GM12878 (cell line): ENCODE measurements around the gene SLC39A11. TPM values are rescaled to one million over a fixed set of nuclear protein-coding genes. Genes with fewer than 3 reads are reported as not detected.

Experiments used
- ATAC-seq: fragments of 200-7000 bp; cut with Tn5 transposase; 3 replicates; pipeline ENCODE4 v1.9.1; 2020; ENCODE audit warnings: mild to moderate bottlenecking, moderate library complexity
- BruUV-seq: library from RNA; stranded (reverse); fragments of 400-500 nt; replicated peaks from 2 replicates; lab custom pipeline; 2021; lab: Mats Ljungman, UMichigan
- CTCF ChIA-PET: fragments of 300-600 bp; sonication (Branson Sonifier 250); formaldehyde crosslinking; extraction: SDS; loops from one replicate; lab custom pipeline; 2021; ENCODE audit warnings: inconsistent platforms; lab: Yijun Ruan, JAX
- POLR2A ChIA-PET: fragments of 350-600 bp; formaldehyde crosslinking; extraction: SDS; loops from one replicate; lab custom pipeline; 2021; ENCODE audit warnings: inconsistent platforms; lab: Charles Lee
- RAD21 ChIA-PET: fragments of 300-600 bp; sonication (Branson Sonifier 250); formaldehyde crosslinking; loops from one replicate; lab custom pipeline; 2023; ENCODE audit warnings: antibody characterized with exemption; ENCODE audit not compliant: unreplicated experiment; lab: Charles Lee
- SMC1A ChIA-PET: fragments of 300-600 bp; sonication (Branson Sonifier 250); formaldehyde crosslinking; loops from one replicate; lab custom pipeline; 2023; ENCODE audit not compliant: unreplicated experiment, uncharacterized antibody; lab: Charles Lee
- DNase-seq: peaks from one replicate; pipeline ENCODE4 v3.0.0-alpha.2; 2011; ENCODE audit warnings: low read depth, low spot score
- FAIRE-seq: peaks from 3 replicates; lab custom pipeline; 2011; peaks lifted over from hg19 to GRCh38; lab: Jason Lieb, UNC
- H2AFZ ChIP-seq: 2 replicates; pipeline ENCODE4 v1.6.0; 2011; ENCODE audit warnings: low read depth, low read length, control low read depth; ENCODE audit not compliant: control insufficient read depth
- H3K27ac ChIP-seq: 2 replicates; pipeline ENCODE4 v1.5.1; 2011; ENCODE audit warnings: control low read depth; ENCODE audit not compliant: control insufficient read depth, insufficient read depth
- H3K27me3 ChIP-seq, 2 experiments: replicated peaks in 1 of 2; 2 replicates each; pipeline versions ENCODE4 v1.6.0 to v1.6.1; 2011; ENCODE audit warnings: low read length in 1 of 2; ENCODE audit not compliant: control insufficient read depth in 2 of 2, insufficient read depth in 2 of 2
- H3K36me3 ChIP-seq, 2 experiments: 2 replicates each; pipeline ENCODE4 v1.5.1; 2011; ENCODE audit warnings: low read length in 1 of 2; ENCODE audit not compliant: control insufficient read depth in 2 of 2, insufficient read depth in 2 of 2
- H3K4me1 ChIP-seq: 2 replicates; pipeline ENCODE4 v1.6.1; 2011; ENCODE audit warnings: mild to moderate bottlenecking, low read length, moderate library complexity, mixed read lengths; ENCODE audit not compliant: control insufficient read depth, insufficient read depth
- H3K4me2 ChIP-seq: 2 replicates; pipeline ENCODE4 v1.6.0; 2011; ENCODE audit warnings: control low read depth; ENCODE audit not compliant: control insufficient read depth, insufficient read depth
- H3K4me3 ChIP-seq: fragments of 200-600 bp; sonication (generic); 2 replicates; pipeline ENCODE4 v1.5.1; 2016
- H3K79me2 ChIP-seq: 2 replicates; pipeline ENCODE4 v1.6.0; 2011; ENCODE audit warnings: low read length; ENCODE audit not compliant: control insufficient read depth, insufficient read depth
- H3K9ac ChIP-seq: 2 replicates; pipeline ENCODE4 v1.8.0; 2011; ENCODE audit warnings: low read length, control low read depth, mixed read lengths; ENCODE audit not compliant: control insufficient read depth, insufficient read depth
- H3K9me3 ChIP-seq: replicated peaks from 3 replicates; pipeline ENCODE4 v1.5.1; 2011; ENCODE audit warnings: mild to moderate bottlenecking, low read length; ENCODE audit not compliant: control insufficient read depth, insufficient read depth
- H4K20me1 ChIP-seq: 2 replicates; pipeline ENCODE4 v1.6.0; 2011; ENCODE audit not compliant: control insufficient read depth, insufficient read depth
- CBFB ChIP-seq: IDR thresholded peaks from 2 replicates; pipeline ENCODE4 v1.6.1; 2016; ENCODE audit warnings: antibody characterized with exemption, low read depth
- DPF2 ChIP-seq: fragments of 450-650 bp; IDR thresholded peaks from 2 replicates; pipeline ENCODE4 v1.6.1; 2017; ENCODE audit warnings: mild to moderate bottlenecking
- EZH2 ChIP-seq: IDR thresholded peaks from 2 replicates; pipeline ENCODE4 v1.6.1; 2012; ENCODE audit warnings: low read depth, mild to moderate bottlenecking, control low read depth, inconsistent platforms, low read length, borderline replicate concordance; ENCODE audit not compliant: control insufficient read depth
- FOS ChIP-seq: IDR thresholded peaks from 3 replicates; pipeline ENCODE4 v1.6.1; 2011; ENCODE audit warnings: borderline replicate concordance; ENCODE audit not compliant: insufficient read length; ENCODE audit errors: extremely low read depth
- JUNB ChIP-seq: IDR thresholded peaks from 2 replicates; pipeline ENCODE4 v1.6.1; 2016; ENCODE audit warnings: antibody characterized with exemption, mild to moderate bottlenecking
- MEF2B ChIP-seq: fragments of 450-650 bp; IDR thresholded peaks from 2 replicates; pipeline ENCODE4 v1.6.1; 2018; ENCODE audit warnings: mild to moderate bottlenecking, moderate library complexity; ENCODE audit not compliant: partially characterized antibody, poor library complexity, severe bottlenecking
- POLR2A ChIP-seq: IDR thresholded peaks from 2 replicates; pipeline ENCODE4 v1.6.1; 2011; ENCODE audit warnings: low read depth, mild to moderate bottlenecking, low read length
- RAD21 ChIP-seq: IDR thresholded peaks from 2 replicates; pipeline ENCODE4 v1.6.1; 2011; ENCODE audit warnings: mild to moderate bottlenecking, low read depth, low read length, moderate library complexity; ENCODE audit not compliant: insufficient read depth
- WGBS: methylation state at CpG from one replicate; pipeline ENCODE4 v1.1.6; 2016; ENCODE audit warnings: low lambda C conversion rate; ENCODE audit not compliant: insufficient replicate concordance, insufficient coverage; ENCODE audit errors: missing lambda C conversion rate; 5-methylcytosine and 5-hydroxymethylcytosine counted together
- in situ Hi-C: fragments of 300-500 bp; cut with MboI; formaldehyde crosslinking; loops from 9 replicates; pipeline ENCODE4 v1.14.3; 2018; ENCODE audit warnings: mixed read lengths
- intact Hi-C: fragments of 100-400 bp; cut with micrococcal nuclease; formaldehyde crosslinking; loops from one replicate; pipeline ENCODE4 v1.14.2; 2022; ENCODE audit not compliant: unreplicated experiment
- polyA plus RNA-seq, 11 experiments: library from polyadenylated mRNA; depleted of rRNA in 4 of 11; unstranded in 6 of 11; stranded (reverse) in 5 of 11; fragments of >200 nt; fragmentation: Nextera tagmentation in 4 of 11; fragmentation: Illumina TruSeq in 1 of 11; extraction: Ambion mirVana in 4 of 11; extraction: Trizol in 1 of 11; gene quantifications; 1 replicate in 1 of 11; 2 replicates in 10 of 11; pipeline versions ENCODE4 v1.2.1 to v1.2.3, GENCODE V29; 2011 to 2016; ENCODE audit warnings: inconsistent platforms in 2 of 11, missing spikeins in 2 of 11, low read depth in 1 of 11
- total RNA-seq, 4 experiments: library from RNA; depleted of rRNA in 3 of 4; stranded (reverse); fragments of >200 nt in 3 of 4; fragmentation: Illumina TruSeq in 1 of 4; extraction: Trizol in 1 of 4; gene quantifications; 2 replicates each; pipeline versions ENCODE4 v1.2.1 to v1.2.3, GENCODE V29; 2013 to 2021
- TF ChIP-seq, protein P1 (sequence below): fragments of 450-650 bp; formaldehyde crosslinking; IDR thresholded peaks from 2 replicates; pipeline ENCODE4 v1.4.0; 2022; ENCODE audit warnings: mild to moderate bottlenecking, moderate library complexity
- TF ChIP-seq, protein P2 (sequence below): IDR thresholded peaks from 2 replicates; pipeline ENCODE4 v1.6.1; 2012; ENCODE audit warnings: low read depth, low read length, improper control_type of control experiment
- TF ChIP-seq, protein P3 (sequence below): IDR thresholded peaks from 2 replicates; pipeline ENCODE4 v1.6.1; 2012; ENCODE audit warnings: improper control_type of control experiment, low read depth, low read length; ENCODE audit not compliant: insufficient replicate concordance

Gene SLC39A11
- total and polyA plus RNA-seq, 10 of the 15 experiments (the other 5 are each of a cell fraction or from before 2014, with no cell fraction given) = 8.6 to 23.8 (median 14.0) TPM

DNA sequence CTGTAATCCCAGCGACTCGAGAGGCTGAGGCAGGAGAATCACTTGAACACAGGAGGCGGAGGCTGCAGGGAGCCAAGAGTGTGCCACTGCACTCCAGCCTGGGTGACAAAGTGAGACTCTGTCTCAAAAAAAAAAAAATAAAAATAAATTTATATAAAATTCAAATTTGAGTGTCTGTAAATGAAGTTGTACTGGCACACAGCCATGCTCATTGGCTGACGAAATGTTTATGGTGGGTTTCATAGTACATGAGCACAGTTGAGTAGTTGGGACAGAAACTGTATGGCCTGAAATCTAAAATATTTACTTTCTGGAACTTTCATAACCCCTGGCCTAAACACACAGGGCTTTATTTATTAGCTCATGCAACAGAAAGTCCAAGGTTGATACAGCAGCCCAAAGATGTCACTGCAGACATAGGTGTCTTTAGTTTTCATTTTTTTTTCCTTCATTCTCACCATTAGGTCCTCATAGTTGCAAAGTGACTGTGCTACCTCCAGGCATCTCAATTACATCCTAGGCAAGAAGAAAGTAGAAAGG lies 355.3 kb downstream of the SLC39A11 start (continued):
- no peak for TF ChIP-seq POLR2A
- TF ChIP-seq, protein P1, sequence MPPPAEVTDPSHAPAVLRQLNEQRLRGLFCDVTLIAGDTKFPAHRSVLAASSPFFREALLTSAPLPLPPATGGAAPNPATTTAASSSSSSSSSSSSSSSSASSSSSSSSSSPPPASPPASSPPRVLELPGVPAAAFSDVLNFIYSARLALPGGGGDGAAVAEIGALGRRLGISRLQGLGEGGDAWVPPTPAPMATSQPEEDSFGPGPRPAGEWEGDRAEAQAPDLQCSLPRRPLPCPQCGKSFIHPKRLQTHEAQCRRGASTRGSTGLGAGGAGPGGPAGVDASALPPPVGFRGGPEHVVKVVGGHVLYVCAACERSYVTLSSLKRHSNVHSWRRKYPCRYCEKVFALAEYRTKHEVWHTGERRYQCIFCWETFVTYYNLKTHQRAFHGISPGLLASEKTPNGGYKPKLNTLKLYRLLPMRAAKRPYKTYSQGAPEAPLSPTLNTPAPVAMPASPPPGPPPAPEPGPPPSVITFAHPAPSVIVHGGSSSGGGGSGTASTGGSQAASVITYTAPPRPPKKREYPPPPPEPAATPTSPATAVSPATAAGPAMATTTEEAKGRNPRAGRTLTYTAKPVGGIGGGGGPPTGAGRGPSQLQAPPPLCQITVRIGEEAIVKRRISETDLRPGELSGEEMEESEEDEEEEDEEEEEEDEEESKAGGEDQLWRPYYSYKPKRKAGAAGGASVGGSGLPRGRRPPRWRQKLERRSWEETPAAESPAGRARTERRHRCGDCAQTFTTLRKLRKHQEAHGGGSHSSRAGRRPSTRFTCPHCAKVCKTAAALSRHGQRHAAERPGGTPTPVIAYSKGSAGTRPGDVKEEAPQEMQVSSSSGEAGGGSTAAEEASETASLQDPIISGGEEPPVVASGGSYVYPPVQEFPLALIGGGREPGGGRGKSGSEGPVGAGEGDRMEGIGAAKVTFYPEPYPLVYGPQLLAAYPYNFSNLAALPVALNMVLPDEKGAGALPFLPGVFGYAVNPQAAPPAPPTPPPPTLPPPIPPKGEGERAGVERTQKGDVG = no peak
- TF ChIP-seq EZH2 = no peak

DNA sequence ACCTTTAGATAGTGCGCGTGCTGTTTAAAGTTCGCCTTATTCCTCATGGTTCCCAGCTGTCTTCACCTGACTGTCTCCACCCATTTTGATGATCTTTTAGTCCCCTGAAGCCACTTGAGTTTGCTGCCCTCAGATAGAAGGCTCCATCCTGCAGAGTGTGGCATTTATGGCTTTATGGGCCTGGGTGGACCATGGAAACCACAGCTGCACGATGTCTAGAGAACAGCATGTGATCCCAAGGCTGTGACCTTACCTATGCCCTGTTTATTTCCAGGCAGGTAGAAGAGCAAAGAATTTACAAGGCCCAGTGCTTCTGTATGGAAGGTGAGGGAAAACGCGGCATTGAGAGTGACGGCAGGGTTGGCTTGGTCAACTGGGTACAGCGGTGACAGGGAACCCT lies 356.9 kb downstream of the SLC39A11 start:
- ChIA-PET CTCF (interaction anchor here (0.9 to 3.6 kb wide), 3 partner anchors 10 to 520 kb away, joined by 3 to 14 read pairs (median 4); no protein-coding TSS in a partner anchor), POLR2A (no interaction called here), SMC1A (no interaction called here), RAD21 (interaction anchor here (0.6 kb wide), 1 partner anchor 10 kb away, joined by 3 read pairs; no protein-coding TSS in a partner anchor)
- DNase-seq (no peak), FAIRE-seq (no peak), ATAC-seq (no peak)
- Histone ChIP-seq H4K20me1 (no peaks in the 10 kb centered on the region), H3K79me2 (no peaks in the 10 kb centered on the region), H2AFZ (no peak overlapping the region), H3K4me2 (no peak overlapping the region), H3K4me3 (no peak overlapping the region), H3K27ac (no peak overlapping the region), H3K36me3 (no peaks in the 10 kb centered on the region; a peak in 2 of 4 replicates), H3K27me3 (no peaks in the 10 kb centered on the region), H3K9me3 (no peaks in the 10 kb centered on the region), H3K4me1 (peaks cover 3% of the 10 kb centered on the region), H3K9ac (no peak overlapping the region)
- WGBS = 94% methylated on average over 8 of the region's 8 CpGs
- BruUV-seq = no TSS peak
- in situ Hi-C loops = no loop called here
- intact Hi-C loops = no loop called here
- TF ChIP-seq, protein P2, sequence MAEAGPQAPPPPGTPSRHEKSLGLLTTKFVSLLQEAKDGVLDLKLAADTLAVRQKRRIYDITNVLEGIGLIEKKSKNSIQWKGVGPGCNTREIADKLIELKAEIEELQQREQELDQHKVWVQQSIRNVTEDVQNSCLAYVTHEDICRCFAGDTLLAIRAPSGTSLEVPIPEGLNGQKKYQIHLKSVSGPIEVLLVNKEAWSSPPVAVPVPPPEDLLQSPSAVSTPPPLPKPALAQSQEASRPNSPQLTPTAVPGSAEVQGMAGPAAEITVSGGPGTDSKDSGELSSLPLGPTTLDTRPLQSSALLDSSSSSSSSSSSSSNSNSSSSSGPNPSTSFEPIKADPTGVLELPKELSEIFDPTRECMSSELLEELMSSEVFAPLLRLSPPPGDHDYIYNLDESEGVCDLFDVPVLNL = no peak
- TF ChIP-seq CBFB = no peak
- no peak for TF ChIP-seq RAD21
- TF ChIP-seq, protein P3, sequence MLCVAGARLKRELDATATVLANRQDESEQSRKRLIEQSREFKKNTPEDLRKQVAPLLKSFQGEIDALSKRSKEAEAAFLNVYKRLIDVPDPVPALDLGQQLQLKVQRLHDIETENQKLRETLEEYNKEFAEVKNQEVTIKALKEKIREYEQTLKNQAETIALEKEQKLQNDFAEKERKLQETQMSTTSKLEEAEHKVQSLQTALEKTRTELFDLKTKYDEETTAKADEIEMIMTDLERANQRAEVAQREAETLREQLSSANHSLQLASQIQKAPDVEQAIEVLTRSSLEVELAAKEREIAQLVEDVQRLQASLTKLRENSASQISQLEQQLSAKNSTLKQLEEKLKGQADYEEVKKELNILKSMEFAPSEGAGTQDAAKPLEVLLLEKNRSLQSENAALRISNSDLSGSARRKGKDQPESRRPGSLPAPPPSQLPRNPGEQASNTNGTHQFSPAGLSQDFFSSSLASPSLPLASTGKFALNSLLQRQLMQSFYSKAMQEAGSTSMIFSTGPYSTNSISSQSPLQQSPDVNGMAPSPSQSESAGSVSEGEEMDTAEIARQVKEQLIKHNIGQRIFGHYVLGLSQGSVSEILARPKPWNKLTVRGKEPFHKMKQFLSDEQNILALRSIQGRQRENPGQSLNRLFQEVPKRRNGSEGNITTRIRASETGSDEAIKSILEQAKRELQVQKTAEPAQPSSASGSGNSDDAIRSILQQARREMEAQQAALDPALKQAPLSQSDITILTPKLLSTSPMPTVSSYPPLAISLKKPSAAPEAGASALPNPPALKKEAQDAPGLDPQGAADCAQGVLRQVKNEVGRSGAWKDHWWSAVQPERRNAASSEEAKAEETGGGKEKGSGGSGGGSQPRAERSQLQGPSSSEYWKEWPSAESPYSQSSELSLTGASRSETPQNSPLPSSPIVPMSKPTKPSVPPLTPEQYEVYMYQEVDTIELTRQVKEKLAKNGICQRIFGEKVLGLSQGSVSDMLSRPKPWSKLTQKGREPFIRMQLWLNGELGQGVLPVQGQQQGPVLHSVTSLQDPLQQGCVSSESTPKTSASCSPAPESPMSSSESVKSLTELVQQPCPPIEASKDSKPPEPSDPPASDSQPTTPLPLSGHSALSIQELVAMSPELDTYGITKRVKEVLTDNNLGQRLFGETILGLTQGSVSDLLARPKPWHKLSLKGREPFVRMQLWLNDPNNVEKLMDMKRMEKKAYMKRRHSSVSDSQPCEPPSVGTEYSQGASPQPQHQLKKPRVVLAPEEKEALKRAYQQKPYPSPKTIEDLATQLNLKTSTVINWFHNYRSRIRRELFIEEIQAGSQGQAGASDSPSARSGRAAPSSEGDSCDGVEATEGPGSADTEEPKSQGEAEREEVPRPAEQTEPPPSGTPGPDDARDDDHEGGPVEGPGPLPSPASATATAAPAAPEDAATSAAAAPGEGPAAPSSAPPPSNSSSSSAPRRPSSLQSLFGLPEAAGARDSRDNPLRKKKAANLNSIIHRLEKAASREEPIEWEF = no peak
- TF ChIP-seq JUNB = no peak
- no peak for TF ChIP-seq FOS
- TF ChIP-seq DPF2 = no peak
- TF ChIP-seq MEF2B = no peak
